Right atrium auricular region (tissue), 2 donors: ENCODE results near the gene HS3ST4. TPM values are rescaled to one million over a fixed set of nuclear protein-coding genes. Genes with fewer than 3 reads are reported as not detected.

Source experiments
- DNase-seq: peaks from one replicate; pipeline ENCODE4 v3.0.0-alpha.2; 2019; ENCODE audit warnings: low spot score
- H3K27ac ChIP-seq, 2 donors: fragments of 200-600 bp; sonication (generic); 1 replicate in 1 of 2; 2 replicates in 1 of 2; pipeline ENCODE4 v1.5.1; 2016 to 2019
- H3K27me3 ChIP-seq, 2 donors: fragments of 200-600 bp; sonication (generic); one replicate each; pipeline versions ENCODE4 v1.5.1 to v1.6.0; 2017 to 2019
- H3K36me3 ChIP-seq: fragments of 200-600 bp; sonication (generic); one replicate; pipeline ENCODE4 v1.5.1; 2016
- H3K4me1 ChIP-seq, 2 donors: fragments of 200-600 bp; sonication (generic); one replicate each; pipeline versions ENCODE4 v1.5.1 to v1.6.0; 2017 to 2019
- H3K4me3 ChIP-seq, 2 donors: fragments of 200-600 bp; sonication (generic); 1 replicate in 1 of 2; 2 replicates in 1 of 2; pipeline ENCODE4 v1.5.1; 2017 to 2019; ENCODE audit warnings: mild to moderate bottlenecking in 1 of 2, moderate library complexity in 1 of 2
- H3K9me3 ChIP-seq, 2 donors: fragments of 200-600 bp; sonication (generic); one replicate each; pipeline ENCODE4 v1.5.1; 2019
- total RNA-seq, 2 donors: library from RNA; depleted of rRNA; stranded (reverse); fragments of >200 nt; gene quantifications; one replicate each; pipeline ENCODE4 v1.1.0, GENCODE V29; 2016
- TF ChIP-seq, protein P1 (sequence below), 2 donors: fragments of 200-600 bp; sonication (generic); IDR thresholded peaks; one replicate each; pipeline ENCODE4 v1.5.1; 2019; ENCODE audit warnings: antibody characterized with exemption in 2 of 2

HS3ST4 gene
- total RNA-seq, 2 donors from 2014 or later, result not detected

DNA sequence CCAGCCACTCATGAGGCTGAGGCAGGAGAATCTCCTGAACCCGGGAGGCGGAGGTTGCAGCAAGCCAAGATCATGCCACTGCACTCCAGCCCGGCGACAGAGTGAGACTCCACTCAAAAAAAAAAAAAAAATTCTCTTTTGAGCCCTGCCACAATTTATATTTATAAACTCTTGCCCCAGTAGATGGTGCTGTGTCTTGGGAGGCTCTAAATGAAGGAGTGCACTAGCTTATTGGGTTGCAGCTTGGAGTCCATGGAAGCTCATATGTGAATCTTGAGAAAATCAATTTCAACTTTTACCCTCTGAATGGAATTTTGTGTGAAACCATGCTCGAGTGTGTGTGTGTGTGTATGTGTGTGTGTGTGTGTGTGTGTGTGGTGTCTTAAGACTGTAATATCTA, 420.1 kb downstream of the HS3ST4 start:
- no peaks in the 10 kb centered on the region for H3K4me1 ChIP-seq
- no peaks in the 10 kb centered on the region for H3K36me3 ChIP-seq
- H3K4me3 ChIP-seq, result no peak overlapping the region
- no peak for DNase-seq
- H3K27ac ChIP-seq, result no peak overlapping the region
- no peaks in the 10 kb centered on the region for H3K27me3 ChIP-seq
- TF ChIP-seq, protein P1, sequence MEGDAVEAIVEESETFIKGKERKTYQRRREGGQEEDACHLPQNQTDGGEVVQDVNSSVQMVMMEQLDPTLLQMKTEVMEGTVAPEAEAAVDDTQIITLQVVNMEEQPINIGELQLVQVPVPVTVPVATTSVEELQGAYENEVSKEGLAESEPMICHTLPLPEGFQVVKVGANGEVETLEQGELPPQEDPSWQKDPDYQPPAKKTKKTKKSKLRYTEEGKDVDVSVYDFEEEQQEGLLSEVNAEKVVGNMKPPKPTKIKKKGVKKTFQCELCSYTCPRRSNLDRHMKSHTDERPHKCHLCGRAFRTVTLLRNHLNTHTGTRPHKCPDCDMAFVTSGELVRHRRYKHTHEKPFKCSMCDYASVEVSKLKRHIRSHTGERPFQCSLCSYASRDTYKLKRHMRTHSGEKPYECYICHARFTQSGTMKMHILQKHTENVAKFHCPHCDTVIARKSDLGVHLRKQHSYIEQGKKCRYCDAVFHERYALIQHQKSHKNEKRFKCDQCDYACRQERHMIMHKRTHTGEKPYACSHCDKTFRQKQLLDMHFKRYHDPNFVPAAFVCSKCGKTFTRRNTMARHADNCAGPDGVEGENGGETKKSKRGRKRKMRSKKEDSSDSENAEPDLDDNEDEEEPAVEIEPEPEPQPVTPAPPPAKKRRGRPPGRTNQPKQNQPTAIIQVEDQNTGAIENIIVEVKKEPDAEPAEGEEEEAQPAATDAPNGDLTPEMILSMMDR (IDR thresholded peaks at IDR 0.05), result no peak
- no peaks in the 10 kb centered on the region for H3K9me3 ChIP-seq

DNA sequence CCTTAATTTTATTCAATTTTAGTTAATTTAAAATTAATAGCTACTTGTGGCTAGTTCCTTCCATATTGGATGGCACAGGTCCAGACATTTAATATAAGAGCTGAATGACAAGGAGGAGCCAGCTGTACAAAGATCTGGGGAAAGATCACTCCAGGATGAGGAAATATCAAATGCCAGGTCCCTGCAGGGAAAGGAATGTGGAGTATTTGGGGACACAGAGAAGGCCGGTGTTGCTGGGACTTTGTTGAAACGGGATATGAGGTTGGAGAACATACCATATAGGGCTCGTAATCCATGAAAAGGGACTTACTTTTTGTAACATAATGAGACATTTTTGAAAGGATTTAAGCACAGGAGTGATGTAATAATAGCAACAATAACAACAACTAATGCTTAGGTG, 426.8 kb downstream of the HS3ST4 start:
- no peak overlapping the region for H3K27ac ChIP-seq
- TF ChIP-seq, protein P1 (IDR thresholded peaks at IDR 0.05), result no peak
- H3K4me1 ChIP-seq, result no peaks in the 10 kb centered on the region
- H3K4me3 ChIP-seq, result no peak overlapping the region
- no peaks in the 10 kb centered on the region for H3K9me3 ChIP-seq
- no peak for DNase-seq
- no peaks in the 10 kb centered on the region for H3K27me3 ChIP-seq
- no peaks in the 10 kb centered on the region for H3K36me3 ChIP-seq

DNA sequence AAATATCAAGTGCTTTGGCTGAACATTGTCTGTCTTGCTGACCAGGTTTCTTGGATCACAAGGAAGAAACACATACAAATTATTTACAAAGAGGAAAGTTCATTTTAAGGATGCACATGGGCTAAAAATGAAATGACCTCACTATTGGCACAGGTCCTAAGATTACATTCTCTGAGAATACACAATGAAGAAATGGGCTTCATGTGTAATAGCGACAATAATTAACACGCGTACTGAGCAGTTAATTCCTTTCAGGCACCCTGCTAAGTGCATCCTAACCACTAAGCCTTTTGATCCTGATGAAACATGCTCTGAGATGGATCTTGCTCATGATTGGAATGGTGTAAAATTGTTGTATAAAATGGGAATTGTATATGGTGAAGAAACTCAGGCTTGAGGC, 429.0 kb downstream of the HS3ST4 start:
- no peak overlapping the region for H3K4me3 ChIP-seq
- H3K4me1 ChIP-seq, result no peaks in the 10 kb centered on the region
- no peaks in the 10 kb centered on the region for H3K9me3 ChIP-seq
- no peaks in the 10 kb centered on the region for H3K27me3 ChIP-seq
- no peak overlapping the region for H3K27ac ChIP-seq
- DNase-seq, result no peak
- TF ChIP-seq, protein P1 (IDR thresholded peaks at IDR 0.05), result no peak
- H3K36me3 ChIP-seq, result no peaks in the 10 kb centered on the region

DNA sequence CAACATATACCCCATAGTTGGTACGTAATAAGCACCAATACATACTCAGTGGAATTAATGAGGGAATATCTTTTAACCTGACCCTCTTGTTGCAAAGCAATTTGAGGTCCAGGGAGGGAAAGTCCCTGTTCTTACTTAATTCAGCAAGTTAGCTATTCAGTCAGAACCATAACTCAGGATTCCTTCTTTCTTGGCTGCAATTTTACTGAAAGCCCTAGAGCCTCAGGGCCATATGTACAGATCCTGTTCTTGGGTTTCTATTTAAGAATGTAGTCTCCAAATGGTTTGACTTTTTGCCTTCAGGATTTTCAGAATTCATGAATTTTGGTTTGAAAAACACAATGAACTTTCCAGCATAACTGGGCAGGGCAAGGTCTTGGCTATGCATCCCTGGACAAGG, 436.5 kb downstream of the HS3ST4 start:
- Histone ChIP-seq H3K36me3 (no peaks in the 10 kb centered on the region), H3K4me3 (no peak overlapping the region), H3K27ac (no peak overlapping the region), H3K27me3 (no peaks in the 10 kb centered on the region), H3K4me1 (no peaks in the 10 kb centered on the region), H3K9me3 (no peaks in the 10 kb centered on the region)
- TF ChIP-seq, protein P1 (IDR thresholded peaks at IDR 0.05), result no peak
- no peak for DNase-seq

DNA sequence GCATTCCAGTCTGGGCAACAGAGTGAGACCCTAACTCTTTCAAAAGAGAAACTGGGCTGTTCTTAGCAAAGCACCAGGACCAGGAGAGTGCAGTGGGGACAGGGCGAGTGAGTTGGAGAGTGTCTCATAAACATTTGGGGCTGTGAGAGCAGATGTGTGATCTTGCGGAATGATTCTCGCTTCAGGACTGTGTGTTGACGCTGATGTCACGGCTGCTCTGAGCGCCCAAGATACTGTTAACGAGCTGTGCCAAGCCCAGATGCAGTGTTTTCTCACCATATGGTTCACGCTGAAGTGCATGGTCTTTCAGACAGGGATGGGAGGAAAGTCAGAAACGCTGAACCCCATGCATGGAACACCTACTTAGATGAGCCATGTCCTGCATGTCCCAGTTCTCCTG, 438.2 kb downstream of the HS3ST4 start:
- DNase-seq, result no peak
- Histone ChIP-seq H3K27ac (no peak overlapping the region), H3K4me1 (no peaks in the 10 kb centered on the region), H3K36me3 (no peaks in the 10 kb centered on the region), H3K9me3 (no peaks in the 10 kb centered on the region), H3K4me3 (no peak overlapping the region), H3K27me3 (no peaks in the 10 kb centered on the region)
- TF ChIP-seq, protein P1 (IDR thresholded peaks at IDR 0.05), result no peak

DNA sequence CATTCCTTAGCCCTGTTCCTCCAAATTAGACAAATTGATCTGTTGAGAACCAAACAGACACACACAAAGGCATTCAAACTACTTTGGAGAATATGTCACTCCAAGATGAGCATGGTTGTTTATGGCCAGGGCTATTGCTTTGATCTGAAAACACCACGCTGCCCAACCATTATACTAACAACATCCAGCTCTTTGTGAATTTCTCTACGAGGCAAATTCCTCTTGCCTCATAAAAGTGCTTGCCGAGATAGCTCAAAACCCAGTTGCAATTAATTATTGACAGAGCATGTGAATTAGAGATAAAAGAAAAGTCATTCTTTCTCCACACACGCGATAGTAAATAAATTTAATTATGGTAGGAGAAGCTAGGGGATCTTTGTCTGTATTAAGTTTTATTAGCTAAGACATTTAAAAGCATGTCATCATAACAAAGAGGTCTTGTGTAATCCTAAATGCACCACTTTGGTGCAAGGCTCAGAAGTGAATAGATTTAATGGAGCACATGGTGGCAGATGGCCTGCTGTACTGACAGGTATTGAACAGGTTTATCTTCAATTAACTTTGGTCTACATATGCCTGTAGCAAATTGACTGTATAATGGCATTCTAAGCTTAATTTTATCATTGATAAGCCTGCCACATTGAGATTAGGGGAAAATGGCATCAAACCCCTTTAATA, 441.8 kb downstream of the HS3ST4 start:
- no peaks in the 10 kb centered on the region for H3K9me3 ChIP-seq
- no peak overlapping the region for H3K27ac ChIP-seq
- DNase-seq, result no peak
- no peak overlapping the region for H3K4me3 ChIP-seq
- TF ChIP-seq, protein P1 (IDR thresholded peaks at IDR 0.05), result no peak
- H3K4me1 ChIP-seq, result no peaks in the 10 kb centered on the region
- H3K36me3 ChIP-seq, result no peaks in the 10 kb centered on the region
- H3K27me3 ChIP-seq, result no peaks in the 10 kb centered on the region
